ENCODE data around the gene ZNF765. TPM values are rescaled to one million over a fixed set of nuclear protein-coding genes. Genes with fewer than 3 reads are reported as not detected.
"Not testable (repeated sequence)": the region's sequence is repeated elsewhere in the genome, so short reads cannot be mapped to it uniquely, and the experiment has no call there.

Gene ZNF765
- total and polyA plus RNA-seq, 9 donors = 6.8 to 27.9 (median 19.2) TPM

- H3K27ac ChIP-seq = no peak overlapping the region
- intact Hi-C loops (cut with DNase I) = no loop called here
- peak overlapping the region; percentile 61 for H3K4me3 ChIP-seq
Observed at GRCh38 chr19:53466726-53467484, 72.0 kb downstream of the ZNF765 start.

GRCh38 chr19:53467485-53468262 lies 72.7 kb downstream of the ZNF765 start, which contains the start of gene ZNF813:
TSS of gene ZNF813 (plus strand) at chr19:53467733. CDS start at chr19:53483823, 16,090 bp downstream.
- intact Hi-C loops (cut with DNase I) = no loop called here
- WGBS, 3 donors = 0 to 1% (median 0%) methylated on average over 52 to 55 of the region's 55 CpGs
- peak within 1 kb of the TSS in 1 of 2 donors; percentile 54 for H3K27ac ChIP-seq

More at GRCh38 chr19:53466726-53467484, 72.0 kb downstream of the ZNF765 start:
- DNase-seq = peak in 3 of 5 donors; percentile 34 to 45 (median 38)
- TF ChIP-seq CTCF (IDR thresholded peaks at IDR 0.05) (no peak), POLR2A (IDR thresholded peaks at IDR 0.05) (no peak), EP300 (IDR thresholded peaks at IDR 0.05) (no peak)
- 8 to 9% (median 8%) methylated on average over 31 of the region's 31 CpGs for WGBS, 3 donors
- Histone ChIP-seq H3K9me3 (no peaks in the 10 kb centered on the region), H3K36me3 (no peaks in the 10 kb centered on the region), H3K4me1 (ENCODE audit: insufficient read depth) (no peaks in the 10 kb centered on the region), H3K27me3 (no peaks in the 10 kb centered on the region)

GRCh38 chr19:53468628-53469027 lies 73.7 kb downstream of the ZNF765 start:
- H3K27ac ChIP-seq; H3K9me3 ChIP-seq; intact Hi-C loops (cut with DNase I); H3K27me3 ChIP-seq; DNase-seq; H3K36me3 ChIP-seq; H3K4me1 ChIP-seq (ENCODE audit: insufficient read depth): not testable (repeated sequence)
- H3K4me3 ChIP-seq = peak overlapping the region; percentile 61
- WGBS, 3 donors = 12 to 13% (median 12%) methylated on average over 8 of the region's 8 CpGs

More at GRCh38 chr19:53467485-53468262, 72.7 kb downstream of the ZNF765 start, which contains the start of gene ZNF813:
- no peaks in the 10 kb centered on the region for H3K4me1 ChIP-seq (ENCODE audit: insufficient read depth)
- peak; percentile 39 for TF ChIP-seq POLR2A (IDR thresholded peaks at IDR 0.05)
- TF ChIP-seq CTCF (IDR thresholded peaks at IDR 0.05) = no peak
- H3K36me3 ChIP-seq = no peaks in the 10 kb centered on the region
- no peaks in the 10 kb centered on the region for H3K9me3 ChIP-seq
- peak within 1 kb of the TSS; percentile 61 for H3K4me3 ChIP-seq
- no peaks in the 10 kb centered on the region for H3K27me3 ChIP-seq
- peak; percentile 93 to 97 (median 97) for DNase-seq

DNA sequence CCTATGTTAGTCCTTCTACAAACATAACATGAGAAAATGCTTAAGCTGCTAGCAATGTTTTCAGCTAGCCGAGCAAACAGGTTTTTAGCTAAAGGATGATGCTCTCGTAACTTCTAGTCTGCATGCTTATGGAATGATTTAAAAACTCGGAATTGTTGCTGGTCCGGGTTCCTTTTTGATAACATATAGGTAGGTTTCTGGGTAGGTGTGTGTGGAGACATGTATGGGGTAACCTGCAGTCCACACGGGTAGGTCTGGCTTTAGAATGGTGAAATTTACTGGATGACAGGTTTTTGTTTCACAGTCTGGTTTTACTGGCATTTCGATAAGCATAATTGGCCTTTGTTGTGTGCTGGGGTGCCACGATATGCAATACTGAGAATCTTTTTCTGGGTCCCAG lies 77.0 kb downstream of the ZNF765 start:
- Histone ChIP-seq H3K27ac (no peak overlapping the region), H3K9me3 (peaks cover 0 to 9% of the 10 kb centered on the region in 2 donors), H3K4me1 (ENCODE audit: insufficient read depth) (no peaks in the 10 kb centered on the region), H3K27me3 (no peaks in the 10 kb centered on the region), H3K36me3 (no peaks in the 10 kb centered on the region), H3K4me3 (no peak overlapping the region)
- 90 to 93% (median 92%) methylated on average over 7 of the region's 7 CpGs for WGBS, 3 donors
- intact Hi-C loops (cut with DNase I) = no loop called here
- no peak for TF ChIP-seq EP300 (IDR thresholded peaks at IDR 0.05)
- no peak for TF ChIP-seq CTCF (IDR thresholded peaks at IDR 0.05)
- no peak for TF ChIP-seq POLR2A (IDR thresholded peaks at IDR 0.05)
- DNase-seq = no peak

DNA sequence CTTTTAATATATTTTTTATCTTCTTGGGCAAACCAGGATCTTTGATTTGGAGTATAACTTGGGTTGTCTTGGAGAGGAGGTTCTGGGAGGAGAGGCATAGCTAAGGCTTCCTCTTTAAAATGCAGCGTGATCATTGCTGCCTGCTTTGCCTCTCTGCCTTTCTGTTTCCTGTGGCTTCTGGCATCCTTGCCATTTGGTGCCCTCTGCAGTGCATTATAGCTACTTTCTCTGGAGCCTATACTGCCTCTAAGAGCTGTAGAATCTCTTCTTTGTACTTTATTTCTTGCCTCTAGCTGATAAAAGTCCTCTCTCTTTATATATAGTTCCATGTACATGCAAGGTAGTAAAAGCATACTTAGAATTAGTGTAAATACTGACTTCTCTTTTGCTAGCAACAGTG lies 79.9 kb downstream of the ZNF765 start:
- H3K36me3 ChIP-seq; intact Hi-C loops (cut with DNase I): not testable (repeated sequence)
- 55 to 81% (median 69%) methylated on average over 1 of the region's 1 CpG for WGBS, 3 donors

DNA sequence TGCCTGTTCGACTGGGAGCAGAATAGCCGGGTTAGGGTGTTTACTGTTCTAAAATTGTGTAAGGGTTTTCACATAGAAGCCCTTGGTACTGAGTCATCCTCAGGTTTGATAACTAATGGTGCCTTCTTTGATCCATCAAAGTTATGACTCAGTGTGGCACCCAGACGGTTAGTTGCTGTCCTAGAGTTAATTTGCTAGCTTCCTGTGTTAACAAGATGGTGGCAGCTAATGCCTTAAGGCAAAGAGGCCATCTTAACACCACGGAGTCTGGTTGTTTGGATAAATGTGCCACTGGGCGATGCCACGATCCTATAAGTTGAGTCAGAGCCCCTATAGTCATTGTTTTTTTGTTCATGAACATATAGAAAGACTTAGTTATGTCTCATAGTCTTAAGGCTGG lies 80.5 kb downstream of the ZNF765 start:
- H3K36me3 ChIP-seq = not testable (repeated sequence)

More for the DNA sequence above, 79.9 kb downstream of the ZNF765 start:
- not testable (repeated sequence) for DNase-seq; H3K4me3 ChIP-seq; H3K27ac ChIP-seq; H3K27me3 ChIP-seq; H3K4me1 ChIP-seq (ENCODE audit: insufficient read depth)
- peaks cover 0 to 24% of the 10 kb centered on the region in 2 donors for H3K9me3 ChIP-seq

More for the DNA sequence above, 80.5 kb downstream of the ZNF765 start:
- 86 to 92% (median 89%) methylated on average over 6 of the region's 6 CpGs for WGBS, 3 donors
- intact Hi-C loops (cut with DNase I); H3K4me1 ChIP-seq (ENCODE audit: insufficient read depth); H3K27me3 ChIP-seq; DNase-seq; H3K27ac ChIP-seq; H3K4me3 ChIP-seq: not testable (repeated sequence)
- peaks cover 0 to 24% of the 10 kb centered on the region in 2 donors for H3K9me3 ChIP-seq

Data from ovary (tissue), 9 donors.